NT2/D1 (cell line): Measurements from ENCODE around the gene CCDC54.
A peak's percentile ranks its signal among the peaks of the same experiment; 100 is the strongest.

ENCODE experiments used
- DNase-seq: peaks from one replicate; pipeline ENCODE4 v3.0.0-alpha.2; 2011; ENCODE audit warnings: low read depth, low spot score
- H3K27me3 ChIP-seq: 2 replicates; pipeline ENCODE4 v1.6.0; 2011; ENCODE audit warnings: mild to moderate bottlenecking; ENCODE audit not compliant: insufficient read length, insufficient read depth
- H3K36me3 ChIP-seq: 2 replicates; pipeline ENCODE4 v1.6.1; 2011; ENCODE audit warnings: mild to moderate bottlenecking, low read length, mixed read lengths; ENCODE audit not compliant: insufficient read depth, insufficient read length
- H3K4me1 ChIP-seq: 2 replicates; pipeline ENCODE4 v1.5.1; 2011; ENCODE audit not compliant: insufficient read depth, insufficient read length
- H3K4me3 ChIP-seq: 2 replicates; pipeline ENCODE4 v1.5.1; 2011; ENCODE audit warnings: low read depth; ENCODE audit not compliant: insufficient read length
- H3K9ac ChIP-seq: 2 replicates; pipeline ENCODE4 v1.6.0; 2011; ENCODE audit warnings: low read depth; ENCODE audit not compliant: insufficient read length
- H3K9me3 ChIP-seq: 2 replicates; pipeline ENCODE4 v1.5.1; 2011; ENCODE audit warnings: mild to moderate bottlenecking, low read length; ENCODE audit not compliant: insufficient read depth
- SUZ12 ChIP-seq: IDR thresholded peaks from 2 replicates; pipeline ENCODE4 v1.6.1; 2011; ENCODE audit not compliant: insufficient read length, insufficient read depth; ENCODE audit errors: extremely low read depth
- YY1 ChIP-seq: IDR thresholded peaks from 2 replicates; pipeline ENCODE4 v1.6.1; 2011; ENCODE audit not compliant: insufficient read length, insufficient read depth
- ZNF274 ChIP-seq: IDR thresholded peaks from 2 replicates; pipeline ENCODE4 v1.6.1; 2011; ENCODE audit warnings: mild to moderate bottlenecking, low read depth, low read length

The CCDC54 gene

DNA sequence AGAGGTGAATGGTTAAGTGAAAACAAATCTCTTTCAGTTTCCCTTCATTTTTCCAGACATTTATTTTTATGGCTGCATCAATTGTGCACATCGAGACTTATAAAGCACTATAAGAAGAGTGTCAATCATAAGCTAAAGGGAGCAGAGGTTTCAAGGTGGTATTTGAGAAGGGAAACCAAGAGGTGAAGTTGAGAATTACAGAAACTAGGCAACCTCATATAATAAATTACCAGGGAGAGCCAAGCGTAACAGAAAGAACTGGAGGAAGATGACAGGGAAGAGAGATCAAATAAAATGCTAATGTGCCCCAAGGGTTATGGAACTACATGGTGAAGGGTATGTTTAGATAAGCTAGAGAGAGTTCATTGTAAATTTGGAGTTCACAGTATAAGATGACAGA lies 6.3 kb upstream of the CCDC54 start:
- Histone ChIP-seq H3K4me3 (no peak overlapping the region), H3K36me3 (no peaks in the 10 kb centered on the region), H3K4me1 (no peaks in the 10 kb centered on the region), H3K27me3 (no peaks in the 10 kb centered on the region), H3K9ac (no peak overlapping the region), H3K9me3 (peaks cover 18% of the 10 kb centered on the region; the same call in 1 of the 2 replicates)
- no peak for DNase-seq
- TF ChIP-seq SUZ12 (no peak), ZNF274 (no peak), YY1 (no peak)

DNA sequence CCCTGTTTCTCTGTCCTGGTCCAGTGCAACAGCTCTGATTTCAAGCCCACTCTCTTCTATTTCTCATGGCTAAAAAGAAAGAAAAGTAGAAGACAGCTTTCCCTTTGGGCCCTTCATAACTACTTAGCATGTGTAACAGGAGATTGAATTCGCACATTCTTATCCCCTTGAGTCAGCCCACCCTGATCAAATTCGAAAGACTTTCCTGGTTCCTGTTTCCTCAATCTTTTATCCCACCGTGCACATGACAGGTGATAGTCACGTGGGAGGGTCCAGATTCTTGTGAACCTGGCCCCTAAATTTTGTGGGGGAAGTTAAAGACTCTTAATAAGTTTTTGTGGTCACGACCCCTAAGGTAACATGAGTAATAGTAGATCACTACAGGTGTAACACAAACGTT lies 4.7 kb upstream of the CCDC54 start:
- no peak for DNase-seq
- Histone ChIP-seq H3K36me3 (no peaks in the 10 kb centered on the region), H3K9me3 (peaks cover 15% of the 10 kb centered on the region; the same call in 1 of the 2 replicates), H3K4me3 (no peak overlapping the region), H3K9ac (no peak overlapping the region), H3K4me1 (no peaks in the 10 kb centered on the region), H3K27me3 (no peaks in the 10 kb centered on the region)
- TF ChIP-seq SUZ12: no peak
- no peak for TF ChIP-seq YY1
- no peak for TF ChIP-seq ZNF274

DNA sequence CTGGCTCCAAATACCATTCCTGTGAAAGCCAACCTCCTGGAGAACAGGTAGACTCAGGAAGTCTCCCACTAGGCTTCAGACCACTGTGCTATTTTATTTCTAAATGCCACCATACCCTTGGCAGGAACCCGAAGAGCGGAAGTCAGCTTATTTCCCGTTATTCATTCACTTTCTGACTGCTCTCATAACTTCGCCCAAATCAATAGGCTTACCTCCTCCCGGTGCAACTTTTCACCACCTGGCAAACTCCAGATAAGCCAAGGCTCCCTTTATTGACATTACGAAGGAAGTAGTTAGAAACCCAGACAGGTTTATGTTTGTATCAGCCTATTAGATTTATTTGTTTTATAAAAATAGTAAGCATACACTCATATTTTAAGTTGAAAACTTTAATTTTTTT lies 3.3 kb upstream of the CCDC54 start:
- no peak for DNase-seq

DNA sequence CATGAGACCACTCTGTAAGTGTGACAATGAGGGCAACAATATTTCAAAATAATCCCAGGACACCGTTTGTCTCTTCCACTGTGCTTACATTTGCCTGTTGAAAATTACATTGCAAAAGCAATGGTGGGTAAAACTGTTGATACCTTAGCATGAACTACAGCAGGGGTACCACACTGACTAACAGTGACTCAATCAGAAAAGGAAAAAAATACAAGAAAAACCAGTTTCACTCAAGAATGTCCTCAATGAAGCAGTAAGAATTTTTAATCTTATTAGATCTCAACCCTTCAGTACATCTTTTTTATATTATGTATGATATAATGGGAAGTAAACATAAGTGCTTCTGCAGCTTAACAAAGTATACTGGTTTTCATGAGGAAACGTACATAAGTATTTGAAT lies 1.6 kb upstream of the CCDC54 start:
- H3K9me3 ChIP-seq: no peaks in the 10 kb centered on the region
- no peak for TF ChIP-seq SUZ12
- TF ChIP-seq ZNF274: no peak
- TF ChIP-seq YY1: no peak
- H3K4me1 ChIP-seq: no peaks in the 10 kb centered on the region
- no peak for DNase-seq
- H3K9ac ChIP-seq: no peak overlapping the region
- no peaks in the 10 kb centered on the region for H3K27me3 ChIP-seq
- H3K36me3 ChIP-seq: no peaks in the 10 kb centered on the region
- H3K4me3 ChIP-seq: no peak overlapping the region

More for the DNA sequence above, 3.3 kb upstream of the CCDC54 start:
- H3K9ac ChIP-seq: no peak overlapping the region
- no peaks in the 10 kb centered on the region for H3K27me3 ChIP-seq
- no peaks in the 10 kb centered on the region for H3K4me1 ChIP-seq
- TF ChIP-seq SUZ12: no peak
- TF ChIP-seq YY1: no peak
- no peak for TF ChIP-seq ZNF274
- no peak overlapping the region for H3K4me3 ChIP-seq
- H3K36me3 ChIP-seq: no peaks in the 10 kb centered on the region
- H3K9me3 ChIP-seq: 0 out of 2 replicates have a peak, but pooled peaks cover under 1% of the 10 kb centered on the region

DNA sequence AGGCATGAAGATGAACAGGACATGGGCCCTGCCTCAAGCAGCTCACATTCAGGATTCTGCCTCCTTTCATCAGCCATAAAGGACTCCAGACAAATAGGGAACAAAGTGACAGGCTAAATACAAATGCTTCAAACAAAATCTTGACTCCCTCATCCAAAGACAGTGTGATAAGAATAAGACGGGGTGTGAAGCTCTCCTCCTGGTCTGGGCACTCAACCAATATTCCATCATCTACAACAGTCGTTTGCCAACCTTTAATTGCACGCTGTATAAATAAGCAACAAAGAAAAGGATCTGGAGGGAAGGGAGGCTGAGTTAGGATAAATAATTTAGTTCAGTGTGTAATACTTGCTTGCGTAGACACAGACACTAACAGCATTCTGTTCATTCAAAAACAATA lies 5.4 kb downstream of the CCDC54 start:
- Histone ChIP-seq H3K9me3 (no peaks in the 10 kb centered on the region), H3K27me3 (no peaks in the 10 kb centered on the region), H3K9ac (no peak overlapping the region), H3K36me3 (no peaks in the 10 kb centered on the region), H3K4me1 (no peaks in the 10 kb centered on the region), H3K4me3 (no peak overlapping the region)
- no peak for TF ChIP-seq YY1
- TF ChIP-seq SUZ12: no peak
- no peak for TF ChIP-seq ZNF274
- DNase-seq: no peak

DNA sequence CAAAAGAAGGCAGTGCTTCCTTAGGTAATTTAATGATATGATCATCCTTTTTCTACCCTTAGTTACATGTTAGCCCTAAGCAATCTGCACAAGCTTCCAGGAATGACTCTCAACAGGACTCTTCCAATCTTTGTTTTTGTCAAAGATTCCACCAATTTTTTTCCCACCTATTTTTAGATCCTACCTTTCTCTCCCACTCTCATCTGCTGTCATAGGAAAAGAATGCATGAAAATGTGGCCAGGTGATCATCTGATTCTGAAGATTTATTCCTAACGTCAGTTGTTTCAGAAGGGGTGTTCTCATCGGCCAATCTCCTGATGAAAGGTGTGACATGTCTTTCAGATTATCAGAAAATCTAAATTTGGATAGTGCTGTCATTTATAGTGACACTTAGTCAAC lies 7.2 kb downstream of the CCDC54 start:
- Histone ChIP-seq H3K9ac (no peak overlapping the region), H3K27me3 (no peaks in the 10 kb centered on the region), H3K4me1 (no peaks in the 10 kb centered on the region), H3K4me3 (no peak overlapping the region), H3K36me3 (no peaks in the 10 kb centered on the region), H3K9me3 (no peaks in the 10 kb centered on the region)
- DNase-seq: no peak
- TF ChIP-seq YY1 (no peak), ZNF274 (no peak), SUZ12 (no peak)

DNA sequence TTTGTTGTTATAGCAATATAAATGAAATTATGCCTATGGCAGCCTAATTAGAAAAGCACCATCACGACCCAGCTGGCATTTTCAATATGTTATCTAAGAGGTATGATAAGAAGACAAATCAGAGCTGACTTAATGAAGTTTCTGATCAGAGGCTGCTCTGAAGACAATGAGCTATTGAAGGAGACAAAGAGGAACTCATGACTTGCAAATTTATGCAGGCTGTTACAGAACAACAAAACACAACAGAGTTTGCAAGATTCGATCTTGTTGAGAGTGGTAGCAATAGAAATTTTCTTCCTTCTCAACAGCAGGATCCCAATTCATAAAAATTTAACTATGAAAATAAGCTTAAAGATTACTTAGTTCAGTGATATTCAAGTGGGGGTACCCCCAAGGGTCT lies 7.7 kb downstream of the CCDC54 start:
- no peaks in the 10 kb centered on the region for H3K36me3 ChIP-seq
- TF ChIP-seq SUZ12: no peak
- no peak for TF ChIP-seq YY1
- no peak for TF ChIP-seq ZNF274
- H3K9me3 ChIP-seq: no peaks in the 10 kb centered on the region
- H3K9ac ChIP-seq: no peak overlapping the region
- no peaks in the 10 kb centered on the region for H3K4me1 ChIP-seq
- H3K4me3 ChIP-seq: no peak overlapping the region
- no peaks in the 10 kb centered on the region for H3K27me3 ChIP-seq
- DNase-seq: peak; percentile 27
